Right atrium auricular region (tissue), 2 donors: ENCODE measurements around the gene HES7. TPM values are rescaled to one million over a fixed set of nuclear protein-coding genes. Genes with fewer than 3 reads are reported as not detected.

Source experiments
- DNase-seq: peaks from one replicate; pipeline ENCODE4 v3.0.0-alpha.2; 2019; ENCODE audit warnings: low spot score
- H3K27ac ChIP-seq, 2 donors: fragments of 200-600 bp; sonication (generic); 1 replicate in 1 of 2; 2 replicates in 1 of 2; pipeline ENCODE4 v1.5.1; 2016 to 2019
- H3K27me3 ChIP-seq, 2 donors: fragments of 200-600 bp; sonication (generic); one replicate each; pipeline versions ENCODE4 v1.5.1 to v1.6.0; 2017 to 2019
- H3K36me3 ChIP-seq: fragments of 200-600 bp; sonication (generic); one replicate; pipeline ENCODE4 v1.5.1; 2016
- H3K4me1 ChIP-seq, 2 donors: fragments of 200-600 bp; sonication (generic); one replicate each; pipeline versions ENCODE4 v1.5.1 to v1.6.0; 2017 to 2019
- H3K4me3 ChIP-seq, 2 donors: fragments of 200-600 bp; sonication (generic); 1 replicate in 1 of 2; 2 replicates in 1 of 2; pipeline ENCODE4 v1.5.1; 2017 to 2019; ENCODE audit warnings: mild to moderate bottlenecking in 1 of 2, moderate library complexity in 1 of 2
- H3K9me3 ChIP-seq, 2 donors: fragments of 200-600 bp; sonication (generic); one replicate each; pipeline ENCODE4 v1.5.1; 2019
- total RNA-seq, 2 donors: library from RNA; depleted of rRNA; stranded (reverse); fragments of >200 nt; gene quantifications; one replicate each; pipeline ENCODE4 v1.1.0, GENCODE V29; 2016
- TF ChIP-seq, protein P1 (sequence below), 2 donors: fragments of 200-600 bp; sonication (generic); IDR thresholded peaks; one replicate each; pipeline ENCODE4 v1.5.1; 2019; ENCODE audit warnings: antibody characterized with exemption in 2 of 2

The HES7 gene
- total RNA-seq, 2 donors from 2014 or later, result not detected

DNA sequence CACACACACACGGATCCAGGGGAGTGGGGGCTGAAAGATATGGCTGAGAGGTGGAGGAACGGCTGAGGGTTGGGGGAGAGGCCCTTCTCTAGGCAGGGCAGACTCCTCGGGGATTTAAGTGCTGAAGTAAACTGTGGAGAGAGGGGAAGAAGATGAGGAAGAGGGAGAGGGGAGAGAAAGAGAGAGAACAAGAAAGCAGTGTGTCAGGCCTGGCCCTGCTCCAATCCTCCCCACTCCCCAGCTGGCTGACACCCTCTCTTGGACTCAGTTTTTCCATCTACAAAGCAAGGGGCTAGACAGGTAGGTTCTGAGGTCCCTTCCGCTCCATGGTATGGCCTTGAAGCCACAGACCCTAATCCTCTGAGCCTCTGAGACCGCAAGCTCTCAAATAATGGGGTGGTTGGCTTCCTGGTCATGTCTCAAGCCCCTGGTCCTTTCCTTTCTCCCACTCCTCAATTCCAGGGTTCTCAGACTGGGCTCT, 36.9 kb upstream of the HES7 start:
- DNase-seq, result no peak
- Histone ChIP-seq H3K4me3 (peak overlapping the region in 1 of 2 donors; percentile 97), H3K4me1 (peaks cover 0 to 58% of the 10 kb centered on the region in 2 donors), H3K27ac (peak overlapping the region; percentile 99), H3K27me3 (no peaks in the 10 kb centered on the region), H3K9me3 (no peaks in the 10 kb centered on the region), H3K36me3 (peaks cover 22% of the 10 kb centered on the region)
- TF ChIP-seq, protein P1, sequence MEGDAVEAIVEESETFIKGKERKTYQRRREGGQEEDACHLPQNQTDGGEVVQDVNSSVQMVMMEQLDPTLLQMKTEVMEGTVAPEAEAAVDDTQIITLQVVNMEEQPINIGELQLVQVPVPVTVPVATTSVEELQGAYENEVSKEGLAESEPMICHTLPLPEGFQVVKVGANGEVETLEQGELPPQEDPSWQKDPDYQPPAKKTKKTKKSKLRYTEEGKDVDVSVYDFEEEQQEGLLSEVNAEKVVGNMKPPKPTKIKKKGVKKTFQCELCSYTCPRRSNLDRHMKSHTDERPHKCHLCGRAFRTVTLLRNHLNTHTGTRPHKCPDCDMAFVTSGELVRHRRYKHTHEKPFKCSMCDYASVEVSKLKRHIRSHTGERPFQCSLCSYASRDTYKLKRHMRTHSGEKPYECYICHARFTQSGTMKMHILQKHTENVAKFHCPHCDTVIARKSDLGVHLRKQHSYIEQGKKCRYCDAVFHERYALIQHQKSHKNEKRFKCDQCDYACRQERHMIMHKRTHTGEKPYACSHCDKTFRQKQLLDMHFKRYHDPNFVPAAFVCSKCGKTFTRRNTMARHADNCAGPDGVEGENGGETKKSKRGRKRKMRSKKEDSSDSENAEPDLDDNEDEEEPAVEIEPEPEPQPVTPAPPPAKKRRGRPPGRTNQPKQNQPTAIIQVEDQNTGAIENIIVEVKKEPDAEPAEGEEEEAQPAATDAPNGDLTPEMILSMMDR (IDR thresholded peaks at IDR 0.05), result no peak

GRCh38 chr17:8160224-8160577, 36.3 kb upstream of the HES7 start:
- H3K27me3 ChIP-seq, result no peaks in the 10 kb centered on the region
- no peak overlapping the region for H3K4me3 ChIP-seq
- no peak for DNase-seq
- H3K27ac ChIP-seq, result peak overlapping the region; percentile 99
- H3K36me3 ChIP-seq, result peaks cover 22% of the 10 kb centered on the region
- H3K4me1 ChIP-seq, result peaks cover 0 to 58% of the 10 kb centered on the region in 2 donors
- no peaks in the 10 kb centered on the region for H3K9me3 ChIP-seq
- TF ChIP-seq, protein P1 (IDR thresholded peaks at IDR 0.05), result no peak

- Histone ChIP-seq H3K27ac (peak overlapping the region; percentile 99), H3K4me1 (peaks cover 0 to 54% of the 10 kb centered on the region in 2 donors), H3K36me3 (peaks cover 22% of the 10 kb centered on the region), H3K27me3 (no peaks in the 10 kb centered on the region), H3K9me3 (no peaks in the 10 kb centered on the region), H3K4me3 (no peak overlapping the region)
- no peak for DNase-seq
- TF ChIP-seq, protein P1 (IDR thresholded peaks at IDR 0.05), result no peak
These were observed 35.7 kb upstream of the HES7 start for GRCh38 chr17:8159459-8160223.

- no peak for DNase-seq
- Histone ChIP-seq H3K27me3 (no peaks in the 10 kb centered on the region), H3K4me3 (no peak overlapping the region), H3K4me1 (peaks cover 0 to 48% of the 10 kb centered on the region in 2 donors), H3K27ac (peak overlapping the region; percentile 99), H3K9me3 (no peaks in the 10 kb centered on the region), H3K36me3 (peaks cover 22% of the 10 kb centered on the region)
- TF ChIP-seq, protein P1 (IDR thresholded peaks at IDR 0.05), result peak in 1 of 2 donors; percentile 17
These were observed 35.1 kb upstream of the HES7 start for GRCh38 chr17:8159032-8159400.

GRCh38 chr17:8158267-8159031, 34.5 kb upstream of the HES7 start:
- H3K36me3 ChIP-seq, result peaks cover 23% of the 10 kb centered on the region
- H3K4me1 ChIP-seq, result peaks cover 0 to 48% of the 10 kb centered on the region in 2 donors
- no peaks in the 10 kb centered on the region for H3K27me3 ChIP-seq
- H3K27ac ChIP-seq, result peak overlapping the region; percentile 99
- peak; percentile 99 for DNase-seq
- TF ChIP-seq, protein P1 (IDR thresholded peaks at IDR 0.05), result peak; percentile 93 to 95
- H3K4me3 ChIP-seq, result no peak overlapping the region
- H3K9me3 ChIP-seq, result no peaks in the 10 kb centered on the region
